HG03025 (cell line): ENCODE measurements around the gene KIAA2012.

Source experiments
- ATAC-seq: cut with Tn5 transposase; IDR thresholded peaks from one replicate; pipeline ENCODE4 v1.9.1; 2021; ENCODE audit warnings: mild to moderate bottlenecking, moderate library complexity; ENCODE audit not compliant: unreplicated experiment, low FRiP score

Gene KIAA2012

DNA sequence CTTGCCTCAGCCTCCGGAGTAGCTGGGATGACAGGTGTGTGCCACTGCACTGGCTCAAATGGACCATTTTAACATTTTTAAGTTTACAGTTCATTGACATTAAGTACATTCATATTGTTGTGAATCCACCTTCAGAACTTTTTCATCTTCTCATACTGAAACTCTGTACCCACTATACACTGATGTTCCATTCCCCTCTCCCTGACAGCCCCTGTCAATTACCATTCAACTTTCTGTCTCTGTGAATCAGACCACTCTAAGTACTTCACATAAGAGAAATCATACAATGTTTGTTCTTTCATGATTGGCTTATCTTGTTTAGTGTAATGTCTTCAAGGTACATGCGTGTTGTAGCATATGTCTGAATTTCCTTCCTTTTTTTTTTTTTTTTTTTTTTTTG lies 1.9 kb upstream of the KIAA2012 start:
- no peak for ATAC-seq

DNA sequence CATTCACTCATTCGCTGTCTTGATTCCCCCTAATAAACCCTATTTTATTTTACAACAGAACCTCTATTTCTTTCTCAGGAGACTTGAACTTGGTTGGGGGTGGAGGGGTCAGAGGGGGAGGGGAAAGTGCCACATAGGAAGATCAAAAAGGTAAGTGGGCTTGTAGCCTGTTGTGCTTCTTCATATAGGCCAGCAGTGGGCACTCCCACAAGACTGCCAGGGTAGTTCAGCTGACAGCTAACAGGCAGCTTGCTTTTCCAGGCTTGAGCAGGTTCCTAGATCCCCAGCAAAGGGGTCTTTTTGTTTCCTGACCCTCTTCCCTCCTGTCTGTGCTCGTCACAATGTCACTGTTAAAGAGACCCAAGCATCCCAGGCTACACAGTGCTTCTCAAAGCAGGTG lies 829 bp upstream of the KIAA2012 start:
- ATAC-seq = no peak

DNA sequence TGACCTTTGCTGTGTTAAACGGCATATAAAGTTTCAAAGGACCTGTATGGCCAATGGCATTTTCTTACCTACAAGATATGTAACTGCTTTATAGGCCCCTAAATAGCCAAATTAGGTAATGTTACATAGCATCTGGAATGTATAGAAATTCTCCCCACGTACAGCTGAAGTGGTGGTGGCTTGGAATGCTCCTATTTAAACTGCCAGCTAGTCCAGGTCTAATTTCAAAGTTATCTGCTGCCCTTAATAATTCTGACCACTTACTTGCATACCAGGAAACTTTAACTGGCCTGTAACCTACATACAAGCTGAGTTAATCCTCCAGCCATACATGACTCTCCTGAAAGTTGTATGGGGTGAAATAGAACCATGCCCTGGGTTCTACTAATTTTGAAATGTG lies 1.3 kb downstream of the KIAA2012 start:
- ATAC-seq = no peak

DNA sequence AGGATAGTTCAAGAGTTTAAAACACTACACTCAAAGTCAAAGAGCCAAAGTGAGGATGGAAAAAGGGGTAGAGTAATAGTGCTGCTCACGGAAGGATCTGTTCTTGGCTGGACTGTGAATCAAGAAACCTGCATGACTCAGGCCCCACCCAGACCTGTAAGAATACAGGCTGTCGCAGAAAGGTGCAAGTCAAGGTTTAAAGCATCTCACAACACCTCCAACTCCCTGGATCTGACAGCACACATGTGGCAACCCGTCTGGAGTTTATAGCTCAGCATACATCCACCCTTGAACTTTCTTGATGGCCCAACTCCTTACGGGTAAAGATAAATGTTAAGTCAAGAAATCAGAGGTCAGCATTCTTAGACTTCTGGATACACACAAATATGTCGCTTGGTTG lies 6.3 kb downstream of the KIAA2012 start:
- no peak for ATAC-seq

DNA sequence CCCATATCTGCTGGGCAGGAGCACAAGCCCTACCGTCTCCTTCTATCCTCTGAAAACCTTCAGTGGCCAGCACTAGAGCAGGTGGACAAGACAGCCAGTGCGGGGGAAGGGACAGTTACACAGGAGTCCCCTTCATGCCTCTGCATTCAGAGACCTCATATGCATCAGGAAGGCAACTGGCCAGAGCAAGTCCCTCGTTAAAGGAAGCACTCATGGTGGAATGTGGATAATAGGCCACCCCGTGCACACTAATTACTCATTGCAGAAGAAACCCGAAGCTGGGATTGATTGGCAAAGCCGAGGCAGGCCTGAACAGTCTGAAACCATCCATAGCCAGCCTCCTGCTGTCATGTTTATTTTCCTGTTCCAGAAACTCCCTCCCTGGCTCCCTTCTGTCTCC lies 11.2 kb downstream of the KIAA2012 start:
- ATAC-seq = no peak

DNA sequence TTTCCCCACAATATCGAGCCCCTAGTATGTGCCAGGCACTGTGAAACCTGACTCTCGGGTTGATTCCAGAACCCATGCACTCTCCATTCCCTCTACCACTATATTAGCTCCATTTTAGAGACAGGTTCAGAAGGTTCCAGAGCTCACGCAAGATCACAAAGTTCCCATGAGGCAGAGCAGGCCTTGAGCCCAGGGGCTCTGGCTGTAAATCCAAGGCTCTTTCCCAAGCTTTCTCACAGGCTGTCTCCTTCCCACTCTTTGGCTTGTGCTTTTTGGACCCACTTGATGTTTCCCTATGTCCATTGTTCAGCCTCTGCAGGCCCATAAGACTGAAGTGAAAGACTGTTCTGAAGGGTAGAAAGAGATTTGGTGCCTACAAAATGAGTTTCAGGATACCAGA lies 15.7 kb downstream of the KIAA2012 start:
- no peak for ATAC-seq

DNA sequence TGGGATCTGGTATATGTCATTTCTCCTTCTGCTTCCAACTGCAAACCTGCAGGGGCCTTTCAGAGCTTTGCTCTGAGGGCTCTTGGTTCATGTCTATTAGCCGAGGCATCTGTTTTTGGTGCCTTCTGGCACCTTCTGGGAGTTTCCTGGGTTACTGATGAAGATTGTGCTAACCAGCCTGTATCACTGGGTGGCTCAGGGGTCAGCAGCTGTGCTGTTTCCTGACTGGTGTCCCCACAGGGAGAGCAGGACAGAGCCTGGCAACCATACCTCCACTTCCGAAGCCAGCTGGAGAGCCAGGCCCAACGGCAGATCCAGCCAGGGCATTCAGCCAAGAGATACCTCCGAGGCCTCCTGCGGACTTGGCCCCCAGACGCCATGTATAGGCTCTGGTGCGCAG lies 17.5 kb downstream of the KIAA2012 start:
- no peak for ATAC-seq

DNA sequence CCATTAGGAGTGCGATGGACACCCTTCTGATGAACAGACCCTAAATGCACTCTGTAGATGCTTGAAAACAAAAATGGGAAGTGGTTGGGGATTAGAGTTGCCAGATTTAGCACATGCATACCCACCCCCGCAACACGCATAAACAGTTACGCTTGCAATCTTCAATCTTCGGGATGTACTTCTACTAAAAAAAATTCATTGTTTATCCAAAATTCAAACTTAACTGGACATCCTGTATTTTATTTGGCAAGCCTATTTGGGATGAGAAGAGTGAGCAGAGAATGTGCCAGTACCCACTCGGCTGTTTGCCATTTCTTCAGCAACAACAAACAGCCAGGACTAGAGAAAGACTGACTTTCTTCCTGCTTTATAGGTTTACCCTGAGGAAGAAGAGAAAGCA lies 18.4 kb downstream of the KIAA2012 start:
- no peak for ATAC-seq

DNA sequence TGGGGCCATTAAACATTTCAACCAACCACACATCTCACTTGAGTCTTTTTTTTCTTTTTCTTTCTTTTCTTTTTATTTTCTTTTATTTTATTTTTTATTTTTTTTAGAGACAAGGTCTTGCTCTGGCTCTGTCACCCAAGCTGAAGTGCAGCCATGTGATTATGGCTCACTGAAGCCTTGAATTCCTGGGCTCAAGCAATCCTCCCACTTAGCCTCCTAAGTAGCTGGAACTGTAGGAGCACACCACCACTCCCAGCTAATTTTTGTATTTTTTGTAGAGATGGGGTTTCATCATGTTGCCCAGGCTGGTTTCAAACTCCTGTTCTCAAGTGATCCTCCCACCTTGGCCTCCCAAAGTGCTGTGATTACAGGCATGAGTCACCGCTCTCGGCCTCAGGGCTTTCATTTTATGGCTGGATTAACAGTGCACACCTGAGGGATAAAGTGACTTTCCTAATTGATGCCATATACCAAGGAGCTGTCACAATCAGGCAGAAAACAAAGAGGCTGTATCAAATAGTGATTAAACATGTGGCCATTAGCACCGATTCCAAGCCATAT lies 21.5 kb downstream of the KIAA2012 start:
- no peak for ATAC-seq

DNA sequence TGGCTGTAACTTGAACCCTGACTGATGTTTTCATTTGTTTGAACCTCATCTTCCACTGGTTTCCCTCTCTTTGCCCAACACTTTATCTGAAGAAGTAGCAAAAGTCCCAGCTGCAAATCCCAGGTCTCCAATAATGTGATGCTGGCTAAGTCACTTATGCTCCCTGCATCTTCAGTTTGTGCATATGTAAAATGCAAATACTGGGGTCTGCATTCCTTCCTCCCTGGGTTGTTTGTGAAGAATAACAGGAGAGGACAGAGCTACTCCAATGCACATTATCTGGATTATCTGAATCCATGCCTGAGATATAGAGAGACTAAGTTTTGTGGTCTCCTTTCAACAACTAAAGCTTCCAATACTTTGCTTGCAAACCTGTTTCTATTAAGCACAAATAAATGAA lies 22.2 kb downstream of the KIAA2012 start:
- ATAC-seq = no peak

DNA sequence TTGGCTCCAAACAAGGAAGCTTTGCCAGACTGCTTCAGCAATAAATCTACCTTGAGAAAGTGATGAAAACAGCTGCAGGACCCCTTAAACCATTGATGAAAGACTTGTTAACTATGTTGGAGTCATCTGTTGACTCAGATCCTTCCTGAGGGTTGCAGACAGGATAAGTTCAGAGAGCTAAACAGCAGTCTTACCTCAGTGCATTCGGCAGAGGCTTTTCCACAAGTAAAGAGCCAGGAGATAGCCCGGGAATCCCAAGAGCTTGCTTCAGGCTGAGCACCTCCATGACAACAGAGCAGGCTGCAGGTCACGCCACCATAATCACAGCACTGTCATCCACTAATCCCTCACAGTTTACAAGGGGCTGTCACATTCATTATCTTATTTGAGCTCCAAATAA lies 23.7 kb downstream of the KIAA2012 start:
- no peak for ATAC-seq

DNA sequence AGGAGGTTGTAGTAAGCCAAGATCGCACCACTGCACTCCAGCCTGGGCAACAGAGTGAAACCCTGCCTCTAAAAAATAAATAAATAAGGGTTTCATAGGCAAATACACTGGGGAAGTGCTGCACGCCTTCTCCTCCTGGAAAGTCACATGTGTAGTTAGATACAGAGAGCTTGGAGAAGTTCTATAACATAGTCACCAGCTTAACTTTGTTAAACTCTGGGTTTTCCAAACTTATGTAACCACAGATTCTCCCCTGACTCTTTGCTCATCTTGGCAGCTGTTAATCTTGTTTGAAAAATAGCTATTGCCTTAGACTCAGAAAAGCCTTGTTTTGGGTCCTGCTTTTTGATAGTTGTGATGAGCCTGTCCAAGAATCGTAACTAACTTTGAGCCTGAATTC lies 25.2 kb downstream of the KIAA2012 start:
- no peak for ATAC-seq

DNA sequence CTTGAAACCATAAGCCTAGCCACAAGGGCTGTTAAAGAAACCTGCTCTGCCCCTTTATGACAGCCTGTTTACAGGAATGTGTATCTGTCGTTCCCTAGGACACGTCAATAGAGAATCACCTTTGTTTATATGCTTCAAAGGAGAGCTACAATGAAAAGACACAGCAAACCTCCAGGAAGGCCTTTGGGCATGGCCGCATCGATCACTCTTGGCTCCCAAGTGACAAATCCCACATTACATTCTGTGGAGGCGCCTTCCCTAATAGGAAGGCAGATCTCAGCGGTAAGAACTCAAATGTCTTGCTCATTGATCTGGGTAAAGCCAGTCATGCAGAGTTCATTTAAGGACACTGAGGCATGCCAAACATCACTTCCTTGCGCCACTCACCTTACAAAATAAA lies 26.5 kb downstream of the KIAA2012 start:
- ATAC-seq = no peak

DNA sequence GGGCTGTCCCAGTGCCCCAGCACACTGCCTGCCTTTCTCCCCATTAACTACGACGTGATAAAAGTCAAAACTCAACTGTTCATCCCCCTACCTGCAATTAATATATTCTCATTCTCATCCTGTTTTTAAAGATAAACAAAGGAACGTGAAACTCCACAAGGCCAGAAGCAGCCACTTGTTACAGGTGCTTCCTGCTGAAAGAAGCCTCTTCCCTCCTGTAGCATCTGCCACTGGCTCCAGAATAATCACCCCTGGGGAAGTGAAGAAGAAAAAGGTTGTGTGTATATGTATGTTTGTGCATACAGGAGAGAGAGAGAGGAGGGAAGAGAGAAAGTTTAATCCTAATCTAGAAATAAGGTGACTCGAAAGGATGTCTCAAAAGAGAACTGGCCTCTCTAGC lies 27.1 kb downstream of the KIAA2012 start:
- no peak for ATAC-seq

DNA sequence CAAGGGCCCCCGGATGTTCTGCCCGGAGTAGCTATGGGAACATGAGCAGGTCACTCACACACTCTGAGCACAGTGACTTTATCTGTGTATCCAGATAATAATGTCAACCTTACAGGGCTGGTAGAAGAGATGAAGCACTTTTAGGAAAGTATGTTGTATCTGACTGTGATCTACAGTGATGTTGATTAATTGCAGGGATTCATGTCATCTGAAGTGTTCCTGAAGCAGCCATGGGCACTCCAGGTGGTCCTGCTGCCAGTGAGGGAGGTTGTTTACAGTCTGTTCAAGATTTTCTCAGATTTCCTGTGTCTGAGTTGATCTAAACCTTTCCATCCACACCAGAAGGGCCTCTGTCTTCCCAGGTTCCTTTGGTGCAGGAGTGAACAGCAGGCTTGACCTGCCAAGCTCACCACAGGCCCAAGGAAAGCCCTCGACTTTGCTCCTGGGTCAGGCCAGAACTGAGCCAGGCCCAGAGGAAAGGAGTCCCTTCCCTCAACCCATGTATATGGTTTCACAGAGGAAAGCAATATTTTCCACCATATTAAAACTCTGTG lies 28.0 kb downstream of the KIAA2012 start:
- ATAC-seq = no peak

DNA sequence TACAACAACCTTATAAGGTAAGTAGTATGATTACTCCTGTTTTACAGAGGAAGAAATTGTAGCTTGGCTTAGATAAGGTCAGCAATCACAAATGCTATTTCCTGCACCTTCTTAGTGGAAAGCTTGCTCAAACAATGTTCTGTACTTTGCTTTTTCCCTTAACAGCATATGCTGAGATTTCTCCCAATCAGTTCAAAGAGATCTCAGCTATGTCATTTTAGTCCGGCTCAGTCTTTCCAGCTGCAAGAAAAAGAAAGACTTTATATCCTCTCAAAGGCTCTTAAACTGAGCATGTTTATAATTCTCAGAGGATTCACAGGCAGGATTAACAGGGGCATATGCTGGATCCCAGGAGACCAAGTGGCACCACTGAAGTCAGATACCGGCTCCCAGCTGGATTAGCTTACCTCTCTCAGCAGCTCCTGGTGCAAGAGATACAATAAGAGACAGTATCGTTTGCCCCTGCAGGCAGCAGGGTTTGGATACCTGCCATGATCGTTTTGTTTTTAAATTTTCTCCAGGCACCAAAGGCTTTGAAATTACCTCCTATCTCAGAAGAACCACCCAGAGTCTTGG lies 29.5 kb downstream of the KIAA2012 start:
- ATAC-seq = no peak

DNA sequence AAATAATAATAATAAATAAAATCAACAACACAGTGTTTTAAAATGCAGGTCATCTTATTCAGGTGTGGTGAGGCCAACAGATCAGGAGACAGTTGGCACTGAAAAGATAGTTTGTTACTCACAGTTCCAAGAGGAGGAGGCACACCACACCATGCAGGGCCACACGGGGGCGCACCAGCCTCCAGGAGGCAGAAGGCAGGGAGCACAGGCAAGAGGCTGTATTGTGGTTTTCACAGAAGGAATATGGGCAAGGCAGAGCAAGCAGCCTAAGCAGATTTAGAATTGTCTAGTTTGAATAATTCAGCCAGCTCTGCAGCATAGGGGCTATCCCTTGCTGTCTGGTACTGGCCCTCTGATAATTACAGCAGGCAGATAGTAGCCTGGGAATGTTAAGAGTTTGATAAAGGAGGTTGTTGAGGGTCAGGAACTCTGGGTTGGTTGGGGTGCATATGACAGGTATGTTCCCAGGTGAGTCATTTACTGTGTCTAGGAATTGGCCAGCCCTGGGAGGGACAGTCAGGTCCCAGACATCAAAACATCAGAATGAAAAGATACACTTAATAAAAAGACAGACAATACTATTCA lies 31.3 kb downstream of the KIAA2012 start:
- no peak for ATAC-seq

DNA sequence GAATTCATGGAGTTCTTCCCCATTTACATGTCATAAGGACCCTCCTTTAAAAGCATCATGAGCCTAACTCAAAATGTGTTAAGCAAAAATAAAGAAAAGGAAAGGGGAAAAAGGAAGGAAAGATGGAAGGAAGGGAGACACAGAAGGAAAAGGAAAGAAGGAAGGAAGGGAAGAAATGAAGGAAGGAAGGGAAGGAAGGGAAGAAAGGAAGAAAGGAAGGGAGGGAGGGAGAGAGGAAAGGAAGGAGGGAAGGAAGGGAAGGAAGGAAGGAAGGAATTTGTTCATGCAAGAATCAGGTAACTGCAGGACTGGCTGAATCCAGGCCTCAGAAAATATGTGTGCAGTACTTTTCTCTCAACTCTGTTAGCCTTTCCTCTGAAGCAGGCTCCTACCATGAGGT lies 32.0 kb downstream of the KIAA2012 start:
- ATAC-seq = no peak

DNA sequence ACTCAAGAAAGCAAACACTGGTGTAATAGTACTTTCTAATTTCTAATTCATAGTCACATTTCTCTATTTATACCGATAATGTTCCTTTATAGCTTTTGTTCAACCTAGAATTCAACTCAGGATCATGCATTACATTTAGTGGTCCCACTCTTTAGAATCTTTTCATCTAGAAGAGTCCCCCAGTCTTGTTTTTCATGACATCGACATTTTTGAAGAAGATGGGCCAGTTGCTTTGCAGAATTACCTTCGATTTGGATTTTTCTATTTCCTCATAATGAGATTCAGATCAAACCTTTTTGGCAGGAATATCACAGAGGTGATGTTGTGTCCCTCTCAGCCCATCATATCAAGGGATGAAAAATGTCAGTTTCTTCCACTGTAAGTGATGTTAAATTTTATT lies 35.3 kb downstream of the KIAA2012 start:
- no peak for ATAC-seq

DNA sequence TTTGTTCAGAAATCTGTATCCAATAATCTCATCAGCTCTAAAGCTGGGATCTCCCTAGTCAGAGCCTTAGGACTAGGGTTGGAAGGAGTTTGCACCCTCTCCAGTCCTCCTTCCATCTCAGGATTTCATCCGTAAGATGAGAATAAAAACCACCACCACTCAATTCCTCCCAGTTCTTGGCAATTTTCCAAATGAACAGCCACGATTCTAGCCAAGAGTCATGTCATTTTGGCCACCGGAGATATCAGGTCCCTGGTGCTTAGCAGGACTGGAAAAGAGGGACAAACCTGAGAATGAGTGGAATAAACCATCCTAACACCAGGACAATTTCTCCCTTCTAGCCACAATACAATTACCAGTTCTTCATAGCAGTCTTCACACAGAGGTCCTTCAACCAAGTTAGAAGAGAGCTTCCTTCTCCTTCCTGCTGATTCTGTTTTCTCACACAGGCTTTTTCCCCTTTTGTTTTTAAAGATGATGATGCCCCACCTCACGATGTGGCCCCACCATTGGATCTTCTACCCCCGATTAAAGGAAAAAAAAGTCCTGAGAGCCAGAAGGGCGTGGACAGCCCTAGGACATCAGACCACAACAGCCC lies 36.2 kb downstream of the KIAA2012 start:
- no peak for ATAC-seq

DNA sequence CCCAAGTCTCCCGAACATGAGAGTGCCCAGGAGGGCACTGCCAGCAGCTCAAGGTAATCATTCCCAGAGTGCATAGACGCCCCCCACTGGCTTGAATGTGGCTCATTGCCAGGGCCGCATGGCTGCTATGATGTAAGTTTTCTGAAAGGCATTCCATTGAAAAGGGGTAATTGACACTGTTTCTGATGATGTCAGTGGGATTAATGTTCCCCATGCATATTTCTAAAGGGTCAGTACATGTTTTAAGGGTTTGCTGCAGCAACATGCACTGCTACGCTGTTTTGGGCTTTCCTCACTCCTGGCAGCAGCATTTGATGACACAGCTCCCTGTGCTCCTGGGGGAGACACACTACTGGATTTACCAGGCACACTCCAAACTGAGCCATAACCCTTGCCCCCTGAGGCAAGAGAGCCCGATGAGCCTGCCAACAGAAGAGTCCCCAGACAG lies 36.7 kb downstream of the KIAA2012 start:
- no peak for ATAC-seq

DNA sequence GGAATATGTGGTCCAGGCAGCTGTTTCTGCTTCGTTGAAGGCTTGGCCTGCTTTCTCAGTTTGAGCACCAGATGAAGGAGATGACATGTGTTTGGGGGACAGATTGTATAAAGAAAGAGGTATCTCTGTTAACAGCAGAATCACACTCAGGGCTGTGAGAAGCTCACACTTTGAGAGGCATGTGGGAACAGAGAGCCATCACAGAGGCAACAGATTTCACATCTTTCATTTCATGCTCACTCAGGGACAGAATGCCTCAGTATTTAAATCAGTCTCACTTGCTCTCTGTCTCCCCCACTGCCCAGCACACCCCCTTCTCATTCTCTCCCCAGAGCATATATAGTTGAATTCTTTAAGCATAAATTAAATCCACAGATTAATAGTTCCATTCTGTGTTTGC lies 37.4 kb downstream of the KIAA2012 start:
- no peak for ATAC-seq
